HepG2 (cell line): ENCODE results near the gene ADPRHL1. TPM values are rescaled to one million over a fixed set of nuclear protein-coding genes. Genes with fewer than 3 reads are reported as not detected.

Source experiments
- AKAP8 ChIP-seq: sonication (generic); formaldehyde crosslinking; IDR thresholded peaks from 2 replicates; pipeline ENCODE4 v1.5.1; 2020; ENCODE audit warnings: mild to moderate bottlenecking, missing genetic modification reagents
- CHD2 ChIP-seq: IDR thresholded peaks from 2 replicates; pipeline ENCODE4 v1.6.1; 2011; ENCODE audit warnings: low read depth, low read length, improper control_type of control experiment
- FOXO1 ChIP-seq: sonication (generic); formaldehyde crosslinking; IDR thresholded peaks from 2 replicates; pipeline ENCODE4 v1.4.0; 2020; ENCODE audit warnings: missing genetic modification reagents
- JARID2 ChIP-seq: sonication (generic); formaldehyde crosslinking; IDR thresholded peaks from 2 replicates; pipeline ENCODE4 v1.8.1; 2023; ENCODE audit warnings: missing genetic modification reagents, inconsistent platforms; ENCODE audit not compliant: insufficient replicate concordance
- KLF16 ChIP-seq, 2 experiments: sonication (generic) in 1 of 2; formaldehyde crosslinking in 1 of 2; IDR thresholded peaks; 2 replicates each; pipeline versions ENCODE4 v1.6.1 to v1.8.0; 2016 to 2023; ENCODE audit warnings: missing genetic modification reagents in 2 of 2, missing compliant biosample characterization in 1 of 2
- MAX ChIP-seq: IDR thresholded peaks from 2 replicates; pipeline ENCODE4 v1.6.1; 2012; ENCODE audit warnings: inconsistent platforms
- MEIS1 ChIP-seq: sonication (generic); formaldehyde crosslinking; IDR thresholded peaks from 2 replicates; pipeline ENCODE4 v1.9.0; 2021; ENCODE audit warnings: mild to moderate bottlenecking, missing genetic modification reagents, moderate library complexity, borderline replicate concordance
- NPAS2 ChIP-seq: sonication (generic); formaldehyde crosslinking; IDR thresholded peaks from 2 replicates; pipeline ENCODE4 v1.8.0; 2022; ENCODE audit warnings: mild to moderate bottlenecking, missing genetic modification reagents, borderline replicate concordance
- POLR2A ChIP-seq, 2 experiments: IDR thresholded peaks; 2 replicates each; pipeline ENCODE4 v1.6.1; 2011; ENCODE audit warnings: low read depth in 2 of 2, low read length in 2 of 2, mild to moderate bottlenecking in 1 of 2, moderate library complexity in 1 of 2; ENCODE audit not compliant: insufficient read depth in 1 of 2
- RCOR2 ChIP-seq: IDR thresholded peaks from 2 replicates; pipeline ENCODE4 v1.6.1; 2016; ENCODE audit warnings: missing biosample characterization, missing genetic modification reagents
- TCF7 ChIP-seq: sonication (generic); IDR thresholded peaks from 2 replicates; pipeline ENCODE4 v1.6.1; 2016; ENCODE audit warnings: antibody characterized with exemption, low read depth
- TFE3 ChIP-seq: IDR thresholded peaks from 2 replicates; pipeline ENCODE4 v1.6.1; 2016
- ZEB1 ChIP-seq: IDR thresholded peaks from 2 replicates; pipeline ENCODE4 v1.6.1; 2012; ENCODE audit warnings: mild to moderate bottlenecking, low read depth, inconsistent platforms; ENCODE audit not compliant: insufficient replicate concordance
- ZNF138 ChIP-seq: sonication (generic); formaldehyde crosslinking; IDR thresholded peaks from 2 replicates; pipeline ENCODE4 v1.5.0; 2020; ENCODE audit warnings: mild to moderate bottlenecking, low read depth, missing genetic modification reagents
- ZNF30 ChIP-seq: sonication (generic); formaldehyde crosslinking; IDR thresholded peaks from 2 replicates; pipeline ENCODE4 v1.5.0; 2020; ENCODE audit warnings: mild to moderate bottlenecking, missing genetic modification reagents
- ZNF546 ChIP-seq: sonication (generic); formaldehyde crosslinking; conservative IDR thresholded peaks from 2 replicates; pipeline ENCODE4 v1.8.1; 2023; ENCODE audit warnings: mild to moderate bottlenecking, missing genetic modification reagents
- ZNF768 ChIP-seq: sonication (generic); formaldehyde crosslinking; IDR thresholded peaks from 2 replicates; pipeline ENCODE4 v1.4.0; 2020; ENCODE audit warnings: missing genetic modification reagents
- ZNF891 ChIP-seq: sonication (generic); formaldehyde crosslinking; IDR thresholded peaks from 2 replicates; pipeline ENCODE4 v1.5.0; 2020; ENCODE audit warnings: mild to moderate bottlenecking, missing genetic modification reagents
- polyA plus RNA-seq, 8 experiments: library from polyadenylated mRNA; depleted of rRNA in 3 of 8; stranded (reverse) in 7 of 8; unstranded in 1 of 8; fragments of >200 nt; fragmentation: Illumina TruSeq in 4 of 8; extraction: Trizol in 4 of 8; gene quantifications; 2 replicates each; pipeline versions ENCODE4 v1.2.1 to v1.2.3, GENCODE V29; 2011 to 2016; ENCODE audit warnings: low read depth in 4 of 8, missing spikeins in 1 of 8, mixed read lengths in 1 of 8; ENCODE audit not compliant: insufficient read depth in 1 of 8
- total RNA-seq, 5 experiments: library from RNA; depleted of rRNA; stranded (reverse); fragments of >200 nt; fragmentation: Illumina TruSeq; extraction: Trizol; gene quantifications; 2 replicates each; pipeline ENCODE4 v1.2.3, GENCODE V29; 2016; ENCODE audit warnings: low read depth in 1 of 5
- TF ChIP-seq, protein P1 (sequence below): sonication (generic); formaldehyde crosslinking; IDR thresholded peaks from 2 replicates; pipeline ENCODE4 v1.5.1; 2020; ENCODE audit warnings: mild to moderate bottlenecking, missing genetic modification reagents, borderline replicate concordance
- TF ChIP-seq, protein P2 (sequence below): IDR thresholded peaks from 2 replicates; pipeline ENCODE4 v1.6.1; 2016; ENCODE audit warnings: low read depth

The ADPRHL1 gene
- total and polyA plus RNA-seq, 2 of the 13 experiments (the other 11 are each of a cell fraction or from before 2014, with no cell fraction given): 0.34 to 0.40 TPM

DNA sequence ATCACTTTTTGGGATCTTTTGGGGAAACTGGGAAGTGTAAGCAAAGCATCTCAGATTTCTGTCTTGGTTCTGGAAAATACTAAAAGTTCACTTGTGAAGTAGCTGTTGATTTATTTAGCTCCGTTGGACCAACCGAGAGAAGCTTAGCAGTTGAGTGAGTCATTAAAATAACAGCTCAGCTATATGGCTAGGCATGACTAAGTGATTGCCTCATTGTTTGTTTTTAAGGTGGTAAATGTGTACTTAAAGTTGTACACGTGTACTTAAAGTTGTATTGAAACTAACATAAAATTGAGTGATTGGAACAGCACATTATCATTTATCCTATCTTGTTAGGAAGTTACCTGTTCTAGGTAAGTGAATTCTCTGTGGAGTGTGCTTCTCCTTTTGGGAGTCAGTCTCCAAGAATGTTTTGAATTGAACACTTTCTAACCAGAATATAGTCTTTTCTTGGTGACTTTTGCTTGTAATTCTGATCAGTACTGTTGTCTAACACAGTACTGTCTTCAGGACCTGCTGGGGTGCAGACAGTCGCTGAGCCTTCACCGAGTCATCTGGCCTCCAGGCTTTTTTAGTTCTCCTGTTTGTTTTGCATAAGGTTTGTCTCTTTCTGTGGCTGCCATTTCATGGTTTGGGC, 40.1 kb upstream of the ADPRHL1 start (continued):
- TF ChIP-seq NPAS2 (CRISPR knock-in tag) (no peak), MEIS1 (no peak), ZNF768 (CRISPR knock-in tag) (no peak), CHD2 (no peak), ZEB1 (no peak), ZNF546 (CRISPR knock-in tag) (no peak), ZNF30 (CRISPR knock-in tag) (no peak), JARID2 (no peak), MAX (peak; percentile 45; the same call in 1 of the 2 replicates), ZNF138 (CRISPR knock-in tag) (no peak), KLF16 (CRISPR knock-in tag; IDR thresholded peaks at IDR 0.05) (peak in 1 of 2 experiments; percentile 84; a peak in 2 of 4 replicates), TFE3 (CRISPR knock-in tag) (peak; percentile 63; the same call in 1 of the 2 replicates), FOXO1 (CRISPR knock-in tag) (peak; percentile 56; the same call in 1 of the 2 replicates), AKAP8 (no peak), TCF7 (no peak), RCOR2 (CRISPR knock-in tag) (peak; percentile 76), ZNF891 (no peak), POLR2A (IDR thresholded peaks at IDR 0.05; ENCODE audit: insufficient read depth in 1 of 2, low read depth in 2 of 2, low read length in 2 of 2) (0 out of 4 replicates have a peak, but pooled peaks of 1 of the 2 experiments have one; percentile 56)
- TF ChIP-seq, protein P1, sequence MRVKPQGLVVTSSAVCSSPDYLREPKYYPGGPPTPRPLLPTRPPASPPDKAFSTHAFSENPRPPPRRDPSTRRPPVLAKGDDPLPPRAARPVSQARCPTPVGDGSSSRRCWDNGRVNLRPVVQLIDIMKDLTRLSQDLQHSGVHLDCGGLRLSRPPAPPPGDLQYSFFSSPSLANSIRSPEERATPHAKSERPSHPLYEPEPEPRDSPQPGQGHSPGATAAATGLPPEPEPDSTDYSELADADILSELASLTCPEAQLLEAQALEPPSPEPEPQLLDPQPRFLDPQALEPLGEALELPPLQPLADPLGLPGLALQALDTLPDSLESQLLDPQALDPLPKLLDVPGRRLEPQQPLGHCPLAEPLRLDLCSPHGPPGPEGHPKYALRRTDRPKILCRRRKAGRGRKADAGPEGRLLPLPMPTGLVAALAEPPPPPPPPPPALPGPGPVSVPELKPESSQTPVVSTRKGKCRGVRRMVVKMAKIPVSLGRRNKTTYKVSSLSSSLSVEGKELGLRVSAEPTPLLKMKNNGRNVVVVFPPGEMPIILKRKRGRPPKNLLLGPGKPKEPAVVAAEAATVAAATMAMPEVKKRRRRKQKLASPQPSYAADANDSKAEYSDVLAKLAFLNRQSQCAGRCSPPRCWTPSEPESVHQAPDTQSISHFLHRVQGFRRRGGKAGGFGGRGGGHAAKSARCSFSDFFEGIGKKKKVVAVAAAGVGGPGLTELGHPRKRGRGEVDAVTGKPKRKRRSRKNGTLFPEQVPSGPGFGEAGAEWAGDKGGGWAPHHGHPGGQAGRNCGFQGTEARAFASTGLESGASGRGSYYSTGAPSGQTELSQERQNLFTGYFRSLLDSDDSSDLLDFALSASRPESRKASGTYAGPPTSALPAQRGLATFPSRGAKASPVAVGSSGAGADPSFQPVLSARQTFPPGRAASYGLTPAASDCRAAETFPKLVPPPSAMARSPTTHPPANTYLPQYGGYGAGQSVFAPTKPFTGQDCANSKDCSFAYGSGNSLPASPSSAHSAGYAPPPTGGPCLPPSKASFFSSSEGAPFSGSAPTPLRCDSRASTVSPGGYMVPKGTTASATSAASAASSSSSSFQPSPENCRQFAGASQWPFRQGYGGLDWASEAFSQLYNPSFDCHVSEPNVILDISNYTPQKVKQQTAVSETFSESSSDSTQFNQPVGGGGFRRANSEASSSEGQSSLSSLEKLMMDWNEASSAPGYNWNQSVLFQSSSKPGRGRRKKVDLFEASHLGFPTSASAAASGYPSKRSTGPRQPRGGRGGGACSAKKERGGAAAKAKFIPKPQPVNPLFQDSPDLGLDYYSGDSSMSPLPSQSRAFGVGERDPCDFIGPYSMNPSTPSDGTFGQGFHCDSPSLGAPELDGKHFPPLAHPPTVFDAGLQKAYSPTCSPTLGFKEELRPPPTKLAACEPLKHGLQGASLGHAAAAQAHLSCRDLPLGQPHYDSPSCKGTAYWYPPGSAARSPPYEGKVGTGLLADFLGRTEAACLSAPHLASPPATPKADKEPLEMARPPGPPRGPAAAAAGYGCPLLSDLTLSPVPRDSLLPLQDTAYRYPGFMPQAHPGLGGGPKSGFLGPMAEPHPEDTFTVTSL (CRISPR knock-in tag): peak; percentile 78; the same call in 1 of the 2 replicates
- TF ChIP-seq, protein P2, sequence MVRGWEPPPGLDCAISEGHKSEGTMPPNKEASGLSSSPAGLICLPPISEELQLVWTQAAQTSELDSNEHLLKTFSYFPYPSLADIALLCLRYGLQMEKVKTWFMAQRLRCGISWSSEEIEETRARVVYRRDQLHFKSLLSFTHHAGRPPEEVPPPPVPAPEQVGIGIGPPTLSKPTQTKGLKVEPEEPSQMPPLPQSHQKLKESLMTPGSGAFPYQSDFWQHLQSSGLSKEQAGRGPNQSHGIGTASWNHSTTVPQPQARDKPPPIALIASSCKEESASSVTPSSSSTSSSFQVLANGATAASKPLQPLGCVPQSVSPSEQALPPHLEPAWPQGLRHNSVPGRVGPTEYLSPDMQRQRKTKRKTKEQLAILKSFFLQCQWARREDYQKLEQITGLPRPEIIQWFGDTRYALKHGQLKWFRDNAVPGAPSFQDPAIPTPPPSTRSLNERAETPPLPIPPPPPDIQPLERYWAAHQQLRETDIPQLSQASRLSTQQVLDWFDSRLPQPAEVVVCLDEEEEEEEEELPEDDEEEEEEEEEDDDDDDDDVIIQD (CRISPR knock-in tag): peak; percentile 46; the same call in 1 of the 2 replicates
